ENCODE data around the gene HOXB13. TPM values are rescaled to one million over a fixed set of nuclear protein-coding genes. Genes with fewer than 3 reads are reported as not detected.

The HOXB13 gene
- total RNA-seq, 1 experiment from 2014 or later, result not detected

DNA sequence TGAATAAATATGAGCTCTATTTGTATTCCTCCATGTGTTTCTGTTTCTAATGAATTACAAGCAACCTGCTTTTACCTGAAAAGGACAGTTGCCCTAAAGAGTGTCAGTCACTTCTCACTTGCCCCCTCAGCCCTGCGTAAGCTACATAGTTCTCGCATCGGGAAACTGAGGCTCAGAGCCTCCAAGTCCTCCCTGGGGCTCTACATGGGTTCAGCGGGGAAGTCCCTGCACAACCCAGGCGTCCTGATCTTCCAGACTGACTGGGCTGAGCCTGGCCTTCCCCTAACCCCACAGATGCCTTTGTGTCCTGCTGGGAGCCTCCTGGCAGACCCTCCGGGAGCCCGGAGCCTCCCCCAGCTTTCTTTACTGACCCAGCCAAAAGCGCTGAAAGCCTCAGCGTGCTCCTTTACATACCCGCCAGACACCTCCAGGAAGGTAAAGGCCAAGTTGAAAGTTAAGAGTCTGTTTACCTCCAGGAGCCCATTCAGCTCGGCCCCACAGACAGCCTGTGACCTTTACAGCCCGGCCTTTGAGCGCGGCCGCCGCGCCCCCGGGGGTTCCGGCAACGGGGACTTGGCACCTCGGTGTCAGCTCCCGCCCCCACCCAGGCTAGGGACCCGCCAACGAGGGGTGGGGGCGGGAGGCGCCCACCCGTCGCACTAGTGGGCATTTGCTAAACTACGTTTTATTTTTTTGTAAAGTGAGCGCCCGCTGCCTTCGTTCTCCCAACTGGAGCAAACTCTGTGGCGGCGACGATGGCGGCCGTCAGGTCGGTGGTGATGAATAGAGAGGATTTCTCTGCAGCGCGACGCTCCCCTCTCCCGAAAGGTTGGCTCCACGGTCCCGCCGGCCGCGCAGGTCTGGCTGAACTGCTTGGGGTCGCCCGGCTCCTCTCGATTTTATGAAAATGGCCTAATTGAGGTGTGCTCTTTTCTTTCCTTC, 4.4 kb upstream of the HOXB13 start:
- no peaks in the 10 kb centered on the region for H4K20me1 ChIP-seq (ENCODE audit: control insufficient read depth, insufficient read depth, insufficient read length)
- no peaks in the 10 kb centered on the region for H3K36me3 Mint-ChIP-seq (ENCODE audit: insufficient read depth in 1 of 3, low read depth in 3 of 3)
- no peak overlapping the region for H3K14ac ChIP-seq (ENCODE audit: insufficient read depth, low read length)
- no peaks in the 10 kb centered on the region for H3K79me1 ChIP-seq (ENCODE audit: insufficient read depth, low read depth, low read length, poor library complexity, severe bottlenecking)
- H3K23me2 ChIP-seq (ENCODE audit: insufficient read length, low read depth, low read length, poor library complexity, severe bottlenecking), result peaks cover 4% of the 10 kb centered on the region
- peak; percentile 82 for DNase-seq
- peaks cover 99% of the 10 kb centered on the region for H3K27me3 ChIP-seq (ENCODE audit: insufficient read depth, low read length)
- H3K9me3 Mint-ChIP-seq, result peaks cover 0 to 14% of the 10 kb centered on the region in 2 experiments; a peak in 1 of 5 replicates
- H2AK5ac ChIP-seq (ENCODE audit: insufficient read length, low read length), result no peak overlapping the region
- H4K91ac ChIP-seq (ENCODE audit: insufficient read length, low read depth, low read length), result no peak overlapping the region
- peaks cover 100% of the 10 kb centered on the region for H3K27me3 Mint-ChIP-seq (ENCODE audit: low read depth)
- H2BK120ac ChIP-seq (ENCODE audit: low read depth, low read length, poor library complexity, severe bottlenecking), result no peak overlapping the region
- H3K79me2 ChIP-seq (ENCODE audit: insufficient read depth, low read length), result no peaks in the 10 kb centered on the region
- H3K27ac Mint-ChIP-seq, result no peak overlapping the region; a peak in 2 of 7 replicates
- no peak overlapping the region for H3K23ac ChIP-seq (ENCODE audit: insufficient read length, low read depth, low read length)
- WGBS (ENCODE audit: extremely low coverage, insufficient read length, low lambda C conversion rate), result no CpG with 5 or more reads among the region's 50 CpGs
- no peak overlapping the region for H3K56ac ChIP-seq (ENCODE audit: insufficient read length, low read depth, low read length)
- no peaks in the 10 kb centered on the region for H3K9me3 ChIP-seq (ENCODE audit: control insufficient read depth, low read depth, low read length)
- H3K27ac ChIP-seq (ENCODE audit: insufficient read length, low read depth, low read length), result no peak overlapping the region
- no peak overlapping the region for H3K18ac ChIP-seq (ENCODE audit: insufficient read length, low read depth, low read length)
- TF ChIP-seq, protein P1, sequence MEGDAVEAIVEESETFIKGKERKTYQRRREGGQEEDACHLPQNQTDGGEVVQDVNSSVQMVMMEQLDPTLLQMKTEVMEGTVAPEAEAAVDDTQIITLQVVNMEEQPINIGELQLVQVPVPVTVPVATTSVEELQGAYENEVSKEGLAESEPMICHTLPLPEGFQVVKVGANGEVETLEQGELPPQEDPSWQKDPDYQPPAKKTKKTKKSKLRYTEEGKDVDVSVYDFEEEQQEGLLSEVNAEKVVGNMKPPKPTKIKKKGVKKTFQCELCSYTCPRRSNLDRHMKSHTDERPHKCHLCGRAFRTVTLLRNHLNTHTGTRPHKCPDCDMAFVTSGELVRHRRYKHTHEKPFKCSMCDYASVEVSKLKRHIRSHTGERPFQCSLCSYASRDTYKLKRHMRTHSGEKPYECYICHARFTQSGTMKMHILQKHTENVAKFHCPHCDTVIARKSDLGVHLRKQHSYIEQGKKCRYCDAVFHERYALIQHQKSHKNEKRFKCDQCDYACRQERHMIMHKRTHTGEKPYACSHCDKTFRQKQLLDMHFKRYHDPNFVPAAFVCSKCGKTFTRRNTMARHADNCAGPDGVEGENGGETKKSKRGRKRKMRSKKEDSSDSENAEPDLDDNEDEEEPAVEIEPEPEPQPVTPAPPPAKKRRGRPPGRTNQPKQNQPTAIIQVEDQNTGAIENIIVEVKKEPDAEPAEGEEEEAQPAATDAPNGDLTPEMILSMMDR (conservative IDR thresholded peaks at IDR 0.05), result no peak
- peak overlapping the region in 1 of 2 experiments; percentile 5; a peak in 2 of 5 replicates for H3K4me3 Mint-ChIP-seq
- H3K9ac ChIP-seq (ENCODE audit: extremely low read depth, insufficient read length, low read length), result no peak overlapping the region
- peaks cover 10 to 18% of the 10 kb centered on the region in 2 experiments for H3K4me1 Mint-ChIP-seq
- no peak overlapping the region for H3K4ac ChIP-seq (ENCODE audit: low read depth, low read length)
- no peak overlapping the region for H2AFZ ChIP-seq (ENCODE audit: low read length)
- no peak overlapping the region for H4K5ac ChIP-seq (ENCODE audit: insufficient read length, low read depth, low read length)
- no peak overlapping the region for H4K8ac ChIP-seq (replicated peaks; ENCODE audit: insufficient read length, low read depth, low read length)
- no peak overlapping the region for H2BK15ac ChIP-seq (ENCODE audit: low read depth, low read length)
- no peak overlapping the region for H3T11ph ChIP-seq (ENCODE audit: low read length)
- H2BK12ac ChIP-seq (ENCODE audit: insufficient read length, low read depth, low read length), result no peak overlapping the region
- H3K4me1 ChIP-seq (ENCODE audit: insufficient read depth, low read length), result no peaks in the 10 kb centered on the region
- no peak overlapping the region for H3K4me2 ChIP-seq (ENCODE audit: insufficient read depth, insufficient read length, low read length)
- H2BK20ac ChIP-seq (ENCODE audit: low read depth, low read length, poor library complexity, severe bottlenecking), result no peak overlapping the region
- no peak overlapping the region for H2BK5ac ChIP-seq (ENCODE audit: insufficient read length, low read length)
